Fibroblast of the aortic adventitia (primary cell): ENCODE results near the gene NELFCD. TPM values are rescaled to one million over a fixed set of nuclear protein-coding genes. Genes with fewer than 3 reads are reported as not detected.
"Not testable (repeated sequence)": the region's sequence is repeated elsewhere in the genome, so short reads cannot be mapped to it uniquely, and the experiment has no call there.

Experiments used
- DNase-seq: peaks from one replicate; pipeline ENCODE4 v3.0.0-alpha.2; 2010; ENCODE audit warnings: low read depth
- H3K4me3 ChIP-seq: 2 replicates; pipeline ENCODE4 v1.5.1; 2011; ENCODE audit warnings: low read depth, mild to moderate bottlenecking, control low read depth, low read length, moderate library complexity
- total RNA-seq: library from RNA; depleted of rRNA; stranded (reverse); fragments of >200 nt; gene quantifications from 2 replicates; pipeline ENCODE4 v1.2.3, GENCODE V29; 2012; ENCODE audit warnings: low replicate concordance
- TF ChIP-seq, protein P1 (sequence below): IDR thresholded peaks from 2 replicates; pipeline ENCODE4 v1.5.1; 2011; ENCODE audit warnings: mild to moderate bottlenecking, low read length, control low read depth, inconsistent platforms; ENCODE audit not compliant: insufficient read depth

Gene NELFCD
- total RNA-seq, 1 donor, result 46.1 TPM

DNA sequence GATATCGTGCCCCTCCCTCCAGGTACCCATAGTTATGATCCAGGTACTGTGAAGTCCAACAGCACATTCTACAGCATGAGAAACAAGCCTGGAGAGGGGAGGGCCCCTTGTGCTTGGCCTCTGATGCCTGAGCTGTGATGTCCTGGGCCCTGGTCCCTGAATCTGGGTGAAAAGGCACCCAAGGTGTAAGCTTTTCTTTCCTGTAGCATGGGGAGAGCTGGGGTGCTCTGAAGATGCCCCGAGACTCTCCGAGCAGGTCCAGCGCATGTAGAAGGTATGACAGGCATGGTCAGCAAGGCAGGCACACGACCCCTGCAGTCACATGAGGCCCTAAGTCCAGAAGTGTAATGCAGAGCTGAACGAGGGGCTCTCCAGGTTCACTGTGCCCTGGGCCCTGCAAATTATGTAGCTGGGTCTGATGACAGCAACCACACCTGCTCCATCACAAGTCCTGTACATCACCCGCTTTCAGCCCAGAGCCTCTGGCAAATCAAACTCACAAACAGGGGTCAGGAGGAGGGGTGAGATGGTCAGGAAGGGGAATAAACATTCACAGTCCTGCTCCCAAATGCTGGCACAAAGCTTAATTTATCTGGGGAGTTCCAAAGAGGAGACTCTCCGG lies 27.8 kb downstream of the NELFCD start:
- TF ChIP-seq, protein P1, sequence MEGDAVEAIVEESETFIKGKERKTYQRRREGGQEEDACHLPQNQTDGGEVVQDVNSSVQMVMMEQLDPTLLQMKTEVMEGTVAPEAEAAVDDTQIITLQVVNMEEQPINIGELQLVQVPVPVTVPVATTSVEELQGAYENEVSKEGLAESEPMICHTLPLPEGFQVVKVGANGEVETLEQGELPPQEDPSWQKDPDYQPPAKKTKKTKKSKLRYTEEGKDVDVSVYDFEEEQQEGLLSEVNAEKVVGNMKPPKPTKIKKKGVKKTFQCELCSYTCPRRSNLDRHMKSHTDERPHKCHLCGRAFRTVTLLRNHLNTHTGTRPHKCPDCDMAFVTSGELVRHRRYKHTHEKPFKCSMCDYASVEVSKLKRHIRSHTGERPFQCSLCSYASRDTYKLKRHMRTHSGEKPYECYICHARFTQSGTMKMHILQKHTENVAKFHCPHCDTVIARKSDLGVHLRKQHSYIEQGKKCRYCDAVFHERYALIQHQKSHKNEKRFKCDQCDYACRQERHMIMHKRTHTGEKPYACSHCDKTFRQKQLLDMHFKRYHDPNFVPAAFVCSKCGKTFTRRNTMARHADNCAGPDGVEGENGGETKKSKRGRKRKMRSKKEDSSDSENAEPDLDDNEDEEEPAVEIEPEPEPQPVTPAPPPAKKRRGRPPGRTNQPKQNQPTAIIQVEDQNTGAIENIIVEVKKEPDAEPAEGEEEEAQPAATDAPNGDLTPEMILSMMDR, result no peak
- no peak for DNase-seq
- no peak overlapping the region for H3K4me3 ChIP-seq

- TF ChIP-seq, protein P1, result no peak
- H3K4me3 ChIP-seq, result no peak overlapping the region
- DNase-seq, result no peak
These were observed 29.4 kb downstream of the NELFCD start for GRCh38 chr20:59010321-59010994.

DNA sequence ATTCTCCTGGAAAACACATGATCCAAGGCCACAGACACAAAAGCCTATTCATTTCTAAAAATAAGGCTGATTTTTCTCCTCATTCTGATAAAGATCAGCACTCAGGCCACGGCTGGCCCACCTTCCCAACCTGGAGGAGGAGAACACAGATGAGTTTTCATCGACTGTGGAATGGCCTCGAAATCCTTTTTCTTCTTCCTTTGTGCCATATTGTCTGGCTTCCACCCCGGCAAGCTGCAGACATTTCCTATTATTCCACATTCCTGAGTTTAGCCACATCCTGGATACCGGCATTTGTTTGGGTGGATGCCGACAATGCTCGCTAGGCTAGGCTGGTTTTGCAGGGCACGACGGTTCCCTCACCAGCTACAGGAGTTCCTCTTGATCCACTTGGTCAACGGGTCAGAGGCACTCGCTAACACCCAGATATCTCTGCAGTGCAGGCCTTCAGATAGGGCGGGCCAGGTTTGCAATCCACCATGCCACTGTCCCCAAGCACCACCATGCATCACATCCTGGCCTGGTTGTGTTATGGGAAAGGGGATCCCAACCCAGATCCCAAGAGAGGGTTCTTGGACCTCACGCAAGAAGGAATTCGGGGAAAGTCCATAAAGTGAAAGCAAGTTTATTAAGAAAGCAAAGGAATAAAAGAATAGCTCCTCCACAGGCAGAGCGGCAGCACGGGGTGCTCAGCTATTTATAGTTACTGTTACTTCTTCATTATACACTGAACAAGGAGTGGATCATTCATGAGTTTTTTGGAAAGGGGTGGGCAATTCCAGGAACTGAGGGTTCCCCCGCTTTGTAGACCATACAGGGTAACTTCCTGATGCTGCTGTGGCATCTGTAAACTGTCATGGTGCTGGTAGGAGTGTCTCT lies 30.2 kb downstream of the NELFCD start:
- no peak overlapping the region for H3K4me3 ChIP-seq
- TF ChIP-seq, protein P1, result no peak
- peak; percentile 70 for DNase-seq

DNA sequence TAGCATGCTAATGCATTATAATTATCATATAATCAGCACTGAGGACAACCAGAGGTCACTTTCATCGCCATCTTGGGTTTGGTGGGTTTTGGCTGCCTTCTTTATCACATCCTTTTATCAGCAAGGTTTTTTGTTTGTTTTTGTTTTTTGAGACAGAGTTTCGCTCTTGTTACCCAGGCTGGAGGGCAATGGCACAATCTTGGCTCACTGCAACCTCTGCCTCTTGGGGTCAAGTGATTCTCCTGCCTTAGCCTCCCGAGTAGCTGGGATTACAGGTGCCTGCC lies 30.8 kb downstream of the NELFCD start:
- not testable (repeated sequence) for DNase-seq, H3K4me3 ChIP-seq

DNA sequence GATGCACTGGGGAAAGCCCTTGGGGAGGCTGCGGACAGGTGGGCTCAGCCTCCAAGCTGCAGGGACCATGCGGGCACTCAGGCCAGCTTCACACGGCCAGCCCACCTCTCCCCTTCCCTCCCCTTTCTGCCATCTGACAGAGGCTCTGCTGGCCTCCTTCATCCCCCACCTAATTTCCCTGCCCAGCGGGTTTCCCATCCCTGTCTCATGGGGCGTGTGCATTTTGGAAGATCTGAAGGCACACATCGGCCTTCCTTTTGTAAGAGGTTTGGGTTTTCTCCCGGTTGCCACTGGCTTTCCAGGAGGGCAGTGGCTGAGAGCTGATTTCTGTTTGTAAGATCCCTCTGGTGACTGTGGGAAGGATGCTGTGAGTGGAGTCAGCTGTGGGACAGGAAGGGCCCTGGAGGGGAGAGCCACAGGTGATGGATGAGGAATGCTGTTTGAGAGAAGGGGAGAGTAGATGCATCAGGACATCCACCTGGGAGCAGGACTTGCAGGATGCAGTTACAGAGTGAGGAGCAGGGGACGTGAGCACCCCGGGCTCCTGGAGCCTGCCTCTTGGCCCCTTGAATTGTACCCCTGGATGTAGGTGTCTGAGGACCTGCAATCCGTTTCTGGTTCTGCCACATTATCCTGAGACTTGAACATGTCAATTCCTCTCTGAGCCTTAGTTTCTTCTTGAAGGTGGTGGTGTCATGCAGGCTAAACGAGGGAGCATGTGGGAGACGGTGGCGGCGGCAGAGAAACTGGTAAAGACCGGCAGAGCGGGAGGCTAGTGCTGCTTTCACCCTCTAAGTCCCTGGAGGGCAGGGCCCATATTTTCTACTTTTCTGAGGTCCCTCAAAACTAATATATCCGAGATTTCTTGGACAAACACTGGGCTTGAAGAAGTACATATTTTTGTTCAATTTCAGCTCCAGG lies 32.2 kb downstream of the NELFCD start:
- H3K4me3 ChIP-seq, result no peak overlapping the region
- DNase-seq, result no peak
- TF ChIP-seq, protein P1, result no peak

DNA sequence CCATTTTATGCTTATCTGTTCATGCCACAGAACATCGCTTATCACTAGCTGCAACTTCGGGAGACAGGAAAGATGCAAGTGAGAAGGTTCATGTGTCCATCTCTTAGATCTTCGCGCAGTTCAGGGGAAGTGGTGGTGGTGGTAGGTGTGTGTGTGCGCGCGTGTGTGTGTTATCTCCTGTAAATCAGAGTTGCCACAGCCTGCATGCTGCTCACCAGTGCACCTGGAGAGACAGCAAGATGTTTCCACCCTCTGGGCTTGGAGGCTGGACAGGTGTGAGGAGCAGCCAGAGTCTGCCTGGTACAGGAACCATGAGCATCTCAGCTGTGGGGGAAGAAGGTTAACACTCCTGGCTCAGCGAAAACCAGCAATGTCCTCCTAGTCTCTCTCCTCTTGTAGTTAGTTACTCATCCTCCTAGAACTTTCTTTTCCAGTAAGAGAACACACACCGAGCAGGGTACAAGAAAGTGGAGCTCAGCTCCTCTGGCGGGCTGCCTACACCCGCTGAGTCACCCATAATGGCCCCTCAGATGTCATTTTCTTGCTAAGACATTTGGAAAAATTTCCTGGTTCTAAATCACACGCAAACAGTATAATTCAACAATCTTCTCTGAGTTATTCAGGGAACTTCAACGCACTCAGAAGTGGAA lies 33.0 kb downstream of the NELFCD start:
- TF ChIP-seq, protein P1, result no peak
- H3K4me3 ChIP-seq, result no peak overlapping the region
- peak; percentile 58 for DNase-seq
